Measurements from ENCODE around the gene TAF4.

GRCh38 chr20:62046431-62046830, 19.2 kb downstream of the TAF4 start:
- no peak for TF ChIP-seq CTCF (IDR thresholded peaks at IDR 0.05)
- no peak for TF ChIP-seq POLR2AphosphoS5 (IDR thresholded peaks at IDR 0.05)
